Frontal cortex (tissue), 4 donors: Measurements from ENCODE around the gene NDUFS6. TPM values are rescaled to one million over a fixed set of nuclear protein-coding genes. Genes with fewer than 3 reads are reported as not detected.

Experiments
- DNase-seq, 2 donors: peaks; one replicate each; pipeline ENCODE4 v3.0.0; 2012; ENCODE audit warnings: low spot score in 2 of 2
- FAIRE-seq: peaks from 2 replicates; lab custom pipeline; 2012; peaks lifted over from hg19 to GRCh38; lab: Jason Lieb, UNC
- total RNA-seq: library from RNA; depleted of rRNA; stranded (reverse); fragments of >200 nt; gene quantifications from one replicate; pipeline ENCODE4 v1.2.3, GENCODE V29; 2014
- donor health status: control.
- donor health status: control.
- donor health status: control.

NDUFS6 gene
- total RNA-seq, 1 donor from 2014 or later, result 13.5 TPM

DNA sequence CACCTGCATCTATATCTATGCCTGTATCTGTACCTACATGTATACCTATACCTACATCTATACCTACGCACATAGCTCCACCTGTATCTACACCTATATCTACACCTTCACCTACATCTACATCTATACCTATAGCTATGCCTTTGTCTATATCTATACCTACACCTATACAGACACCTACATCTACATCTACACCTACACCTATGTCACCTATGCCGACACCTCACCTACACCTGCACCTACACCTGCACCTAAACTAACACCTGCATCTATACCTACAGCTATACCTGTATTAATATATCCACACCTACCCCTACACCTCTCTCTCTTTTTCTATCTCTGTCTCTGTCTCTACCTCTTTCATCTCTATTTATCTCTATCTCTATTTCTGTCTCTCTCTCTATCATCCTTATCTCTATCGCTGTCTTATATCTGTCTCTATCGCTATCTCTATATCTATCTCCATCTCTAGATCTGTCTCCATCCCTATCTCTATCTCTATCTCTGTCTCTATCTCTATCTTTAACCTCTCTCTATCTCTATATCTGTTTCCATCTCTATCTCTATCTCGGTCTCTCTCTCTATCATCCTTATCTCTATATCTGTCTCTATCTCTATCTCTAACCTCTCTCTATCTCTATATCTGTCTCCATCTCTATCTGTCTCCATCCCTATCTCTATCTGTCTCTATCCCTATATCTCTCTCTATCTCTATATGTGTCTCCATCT, 43.7 kb downstream of the NDUFS6 start:
- DNase-seq (no peak), FAIRE-seq (no peak)

DNA sequence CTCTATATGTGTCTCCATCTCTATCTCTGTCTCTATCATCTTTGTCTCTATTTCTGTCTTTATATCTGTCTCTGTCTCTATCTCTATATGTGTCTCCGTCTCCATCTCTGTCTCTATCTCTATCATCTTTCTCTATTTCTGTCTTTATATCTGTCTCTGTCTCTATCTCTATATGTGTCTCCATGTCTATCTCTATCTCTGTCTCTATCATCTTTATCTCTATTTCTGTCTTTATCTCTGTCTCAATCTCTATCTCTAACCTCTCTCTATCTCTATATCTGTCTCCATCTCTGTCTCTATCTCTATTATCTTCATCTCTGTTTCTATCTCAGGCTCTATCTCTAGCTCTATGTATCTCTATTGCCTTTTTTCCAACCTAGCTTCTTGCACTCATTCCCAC, 44.5 kb downstream of the NDUFS6 start:
- FAIRE-seq (no peak), DNase-seq (no peak)

DNA sequence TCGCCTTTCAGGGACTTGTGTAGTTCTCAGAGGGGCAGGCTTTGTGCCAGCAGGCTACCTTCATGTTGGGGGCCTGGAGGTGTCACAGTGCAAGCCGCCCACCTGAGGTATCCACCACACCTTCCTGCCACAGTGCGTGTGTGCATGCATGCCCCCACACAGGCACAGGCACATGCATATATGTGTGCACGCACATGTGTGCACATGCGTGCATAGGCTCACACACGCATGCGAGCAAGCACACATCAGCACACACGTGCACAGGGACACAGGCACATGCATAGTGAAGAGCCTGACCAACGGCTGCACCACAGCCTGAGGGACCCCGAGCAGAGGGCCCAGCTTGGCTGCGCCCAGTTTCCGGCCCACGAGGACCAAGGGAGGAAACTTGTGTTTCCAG, 45.4 kb downstream of the NDUFS6 start:
- no peak for FAIRE-seq
- no peak for DNase-seq

DNA sequence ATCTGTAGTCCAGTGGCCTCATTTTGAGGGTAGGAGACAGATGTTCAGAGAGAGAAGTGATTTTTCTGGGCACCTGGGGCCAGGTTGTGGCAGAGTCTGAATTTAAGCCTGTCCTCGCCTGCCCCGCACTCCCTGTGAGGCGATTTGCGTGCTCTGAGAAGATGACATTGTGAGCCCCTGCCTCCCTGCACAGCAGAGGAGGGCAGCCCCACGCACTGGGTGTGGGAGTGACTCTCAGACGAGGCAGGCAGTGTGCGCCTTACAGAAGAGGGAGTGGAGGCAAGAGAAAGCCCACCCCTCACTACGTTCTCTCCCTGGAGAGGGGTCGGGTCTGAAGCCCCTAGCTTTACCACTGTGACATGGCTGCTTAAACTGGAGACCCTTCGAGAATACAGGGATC, 45.8 kb downstream of the NDUFS6 start:
- DNase-seq (no peak), FAIRE-seq (no peak)

DNA sequence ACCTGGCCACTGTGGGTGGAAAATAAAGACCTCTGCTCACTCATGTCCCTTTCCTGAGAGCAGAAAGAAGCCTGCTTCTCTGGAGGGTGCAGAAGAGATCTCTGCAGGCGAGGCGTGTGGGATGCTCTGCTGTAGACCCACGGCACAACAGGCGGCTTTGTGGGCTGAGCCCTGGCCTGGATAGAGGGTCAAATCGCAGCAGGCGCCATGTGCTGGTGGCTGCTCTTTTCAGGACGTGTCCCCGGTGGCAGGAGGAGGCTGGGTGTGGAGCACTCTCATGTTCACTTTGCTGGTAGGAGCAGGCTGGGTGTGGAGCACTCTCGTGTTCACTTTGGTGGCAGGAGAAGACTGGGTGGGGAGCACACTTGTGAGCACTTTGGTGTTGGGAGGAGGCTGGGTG, 46.4 kb downstream of the NDUFS6 start:
- DNase-seq (no peak), FAIRE-seq (no peak)

DNA sequence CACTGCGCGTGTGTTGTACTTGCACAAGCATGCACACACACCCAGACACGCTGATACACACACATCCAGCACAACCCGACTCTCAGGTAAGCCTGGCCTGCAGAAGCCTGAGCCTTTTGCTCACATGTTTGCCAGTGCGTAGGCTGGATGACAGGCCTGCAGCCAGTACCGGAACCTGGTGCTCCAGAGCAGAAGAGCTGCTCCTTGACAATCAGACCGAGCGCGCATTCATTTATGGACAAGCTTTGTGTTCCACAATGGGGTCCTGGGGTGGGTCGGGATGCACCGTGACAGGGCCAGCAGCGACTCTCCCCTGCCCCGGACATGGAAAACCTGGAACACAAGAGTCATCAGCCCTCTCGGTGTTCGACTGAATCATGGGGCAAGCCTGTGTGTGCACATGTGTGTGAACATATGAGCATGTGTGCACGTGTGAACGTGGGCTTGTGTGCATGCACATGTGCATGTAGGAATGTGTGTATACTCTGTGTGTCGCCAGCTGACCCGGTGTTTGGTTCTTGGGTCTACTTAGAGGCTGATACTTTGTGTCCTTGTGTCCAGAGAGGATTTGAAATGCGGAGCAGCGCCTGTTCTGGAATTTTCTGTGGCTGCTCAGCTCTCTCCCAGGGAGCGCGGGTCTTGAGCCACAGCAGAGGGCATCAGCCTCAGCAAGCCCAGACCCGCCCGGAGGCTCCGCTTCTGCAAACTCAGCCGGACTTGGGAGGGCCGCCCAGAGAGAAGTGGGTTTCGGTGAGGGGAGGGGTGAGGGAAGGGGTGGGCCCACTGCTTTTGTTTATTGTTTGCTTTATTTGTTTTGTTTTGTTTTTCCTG, 49.3 kb downstream of the NDUFS6 start:
- FAIRE-seq, result no peak
- no peak for DNase-seq

DNA sequence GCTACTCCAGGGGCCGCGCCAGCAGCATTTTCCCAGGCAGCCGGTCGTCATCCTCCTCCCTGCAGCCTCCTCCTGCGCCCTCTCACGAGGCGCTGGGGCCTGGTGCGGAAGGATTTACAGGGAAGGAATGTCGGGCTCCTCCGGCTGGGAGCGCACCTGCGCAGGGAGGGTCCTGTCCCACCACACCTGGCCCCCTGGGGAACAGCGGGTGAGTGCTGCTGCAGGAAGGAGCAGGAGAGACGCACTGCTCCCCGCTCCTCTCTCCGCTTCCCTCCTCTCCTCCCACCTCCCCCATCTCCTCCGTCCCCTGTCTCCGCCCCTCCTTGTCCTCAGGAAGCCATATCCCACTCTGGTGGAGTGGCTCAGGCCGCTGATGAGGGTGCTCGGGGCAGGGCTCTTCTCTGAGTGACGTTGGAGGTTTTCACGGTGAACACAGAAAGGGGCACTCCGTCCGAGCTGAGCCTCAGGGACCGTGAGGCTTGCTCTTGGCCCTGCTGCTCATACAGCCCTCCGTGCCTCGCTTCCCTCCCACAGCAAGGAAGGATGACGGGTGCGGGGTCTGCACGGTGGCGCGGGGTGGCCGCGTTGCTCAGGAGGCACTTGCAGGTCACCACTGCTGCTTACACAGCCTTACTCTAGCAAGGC, 50.2 kb downstream of the NDUFS6 start:
- FAIRE-seq, result no peak
- no peak for DNase-seq

DNA sequence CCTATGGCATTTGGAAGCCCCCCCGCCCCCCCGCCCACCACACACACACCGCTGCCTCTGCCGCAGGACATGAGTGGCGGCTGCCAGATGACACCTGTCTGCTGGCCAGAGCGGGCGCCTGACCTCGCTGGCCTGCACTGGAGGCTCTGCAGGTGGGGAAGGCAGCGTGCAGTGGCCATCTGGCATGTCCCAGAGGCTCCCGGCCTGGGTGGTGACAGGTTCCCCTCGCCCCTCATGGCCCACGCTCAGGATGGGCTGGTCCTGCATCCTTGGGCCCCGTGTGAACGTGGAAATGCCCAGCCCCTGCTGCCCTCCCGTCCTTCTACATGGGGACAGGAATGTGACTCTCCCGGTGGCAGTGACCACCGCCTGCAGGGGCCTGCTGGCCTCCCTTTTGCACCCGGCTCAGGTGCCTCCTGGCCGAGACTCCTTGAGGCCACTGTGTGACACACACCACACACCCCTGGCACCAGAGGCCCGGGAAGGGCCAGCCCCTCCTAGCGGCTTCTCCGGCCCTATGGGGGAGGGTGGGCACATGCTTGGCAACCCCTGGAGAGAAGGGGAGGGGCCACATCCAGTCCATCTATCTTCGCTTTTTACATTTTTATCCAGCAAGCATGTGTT, 51.2 kb downstream of the NDUFS6 start:
- DNase-seq, result no peak
- FAIRE-seq, result no peak

DNA sequence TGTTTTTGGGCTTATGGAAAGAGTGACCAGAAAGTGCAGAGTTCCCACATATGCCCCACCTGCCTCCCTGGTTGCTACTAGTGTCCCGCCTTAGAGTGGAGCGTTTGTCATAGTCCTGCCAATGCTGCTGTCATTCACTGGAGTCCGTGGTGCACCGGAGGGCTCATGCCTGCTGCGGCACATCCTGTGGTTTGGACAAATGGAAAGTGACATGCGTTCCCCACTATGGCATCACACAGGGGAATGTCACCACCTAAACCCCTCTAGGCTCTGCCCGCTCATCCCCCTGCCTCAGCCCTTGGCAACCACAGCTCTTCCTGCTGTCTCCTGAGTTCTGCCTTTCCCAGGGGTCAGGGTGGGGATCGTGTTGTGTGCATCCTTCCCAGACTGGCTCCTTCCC, 52.3 kb downstream of the NDUFS6 start:
- no peak for FAIRE-seq
- no peak for DNase-seq

DNA sequence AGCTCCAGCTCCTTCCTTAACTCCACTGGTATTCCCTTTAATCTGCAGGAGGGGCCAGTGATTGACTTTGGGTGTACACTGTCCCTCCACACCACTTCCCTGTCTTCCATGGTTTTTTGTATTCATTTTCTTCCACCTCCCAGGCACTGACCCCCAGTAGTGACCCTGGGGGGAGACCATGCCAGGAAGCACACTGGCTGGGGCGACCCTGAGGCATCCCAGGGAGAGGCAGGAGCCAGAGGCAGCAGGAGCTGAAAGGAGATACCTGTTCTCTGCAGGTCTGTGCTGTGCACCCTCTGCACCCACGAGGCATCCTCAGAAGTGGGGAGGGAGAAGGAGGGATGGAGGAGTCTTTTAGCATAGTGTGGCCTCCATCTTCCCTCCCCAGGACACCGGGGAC, 53.9 kb downstream of the NDUFS6 start:
- FAIRE-seq (no peak), DNase-seq (no peak)

DNA sequence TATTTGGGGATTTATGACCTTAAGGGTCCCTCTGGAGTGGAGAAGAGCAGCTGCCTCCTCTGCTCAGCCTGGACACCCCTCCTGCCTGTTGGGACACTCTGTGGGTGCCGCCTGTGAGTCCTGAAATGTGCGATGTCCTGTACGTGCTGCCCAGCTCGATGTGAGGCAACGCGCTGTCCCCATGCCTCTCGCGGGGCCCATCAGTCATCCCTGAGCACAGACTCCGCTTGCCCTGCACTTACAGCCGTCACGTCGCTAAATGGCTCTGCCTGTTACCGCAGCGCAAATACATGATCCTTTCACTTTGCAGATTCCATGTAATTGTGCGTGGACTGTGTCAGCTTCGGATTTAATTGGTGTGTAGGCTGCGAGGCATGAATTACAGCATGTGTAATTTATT, 54.4 kb downstream of the NDUFS6 start:
- FAIRE-seq, result no peak
- no peak for DNase-seq

DNA sequence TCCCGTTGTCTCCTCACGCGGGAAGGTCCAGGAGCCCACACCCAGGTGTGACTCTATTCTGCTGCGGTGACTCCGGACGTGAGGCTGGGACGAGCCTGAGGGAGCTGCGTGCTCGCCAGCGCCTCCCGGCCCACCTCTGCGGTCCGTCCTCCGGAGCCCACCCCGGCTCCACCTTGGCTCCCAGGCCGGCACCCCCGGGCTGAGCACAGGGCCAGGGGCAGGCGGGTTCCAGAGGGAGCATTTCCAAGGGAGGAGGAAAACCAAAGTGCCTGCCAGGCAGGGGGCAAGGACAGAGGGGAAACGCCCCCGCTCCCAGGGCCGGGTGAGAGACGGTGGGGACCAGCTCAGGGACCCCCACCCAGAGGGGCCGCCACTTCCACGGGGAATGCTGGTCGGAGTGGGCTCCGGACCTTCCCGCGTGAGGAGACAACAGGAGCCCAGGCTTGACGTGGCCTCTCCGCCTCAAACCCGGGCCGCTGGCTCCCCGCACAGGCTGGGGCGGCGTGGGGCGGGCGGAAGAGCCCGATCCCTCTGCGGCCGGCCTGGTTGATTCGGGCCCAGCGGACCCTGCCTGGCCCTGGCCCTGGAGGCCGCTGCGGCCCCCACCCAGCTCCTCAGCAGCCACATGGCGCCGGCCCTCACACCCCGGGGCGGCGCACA, 55.5 kb downstream of the NDUFS6 start:
- DNase-seq (no peak), FAIRE-seq (no peak)

DNA sequence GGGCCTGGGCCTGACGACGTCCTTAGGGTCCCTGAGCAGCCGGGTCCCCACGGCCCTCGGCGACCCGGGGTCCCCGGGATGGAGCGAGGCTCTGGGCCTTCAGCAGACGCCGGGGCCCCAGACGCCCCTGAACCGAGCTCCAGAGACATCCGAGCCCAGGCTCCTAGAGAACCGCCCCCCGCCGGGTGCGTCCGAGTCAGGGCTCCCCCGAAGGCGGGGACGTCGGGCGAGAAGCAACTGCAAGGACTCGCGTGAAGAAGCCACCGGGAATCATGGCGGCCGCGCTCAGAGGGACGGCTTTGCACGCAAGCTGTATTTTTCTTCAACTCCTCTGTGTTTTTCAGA, 56.0 kb downstream of the NDUFS6 start:
- no peak for FAIRE-seq
- no peak for DNase-seq

DNA sequence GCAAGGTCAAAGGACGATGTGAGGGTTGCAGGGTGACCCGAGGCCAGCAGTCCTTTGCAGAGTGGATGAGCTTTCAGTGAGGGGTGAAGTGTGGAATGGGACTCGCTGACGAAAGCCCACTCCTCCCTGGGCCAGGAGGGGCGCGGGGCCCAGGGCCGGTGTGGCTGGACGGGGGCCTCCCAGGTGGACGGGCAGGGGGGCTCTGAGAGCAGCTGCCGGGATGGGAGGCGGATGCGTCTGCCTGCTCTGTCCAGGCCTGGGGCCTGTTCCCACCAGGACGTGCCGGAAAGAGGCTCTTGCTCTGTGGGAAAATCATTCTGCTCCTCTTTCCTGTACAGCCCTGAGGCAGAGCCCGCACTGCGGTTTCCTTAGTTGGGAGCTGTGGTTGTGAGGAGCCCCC, 57.2 kb downstream of the NDUFS6 start:
- FAIRE-seq (no peak), DNase-seq (no peak)

DNA sequence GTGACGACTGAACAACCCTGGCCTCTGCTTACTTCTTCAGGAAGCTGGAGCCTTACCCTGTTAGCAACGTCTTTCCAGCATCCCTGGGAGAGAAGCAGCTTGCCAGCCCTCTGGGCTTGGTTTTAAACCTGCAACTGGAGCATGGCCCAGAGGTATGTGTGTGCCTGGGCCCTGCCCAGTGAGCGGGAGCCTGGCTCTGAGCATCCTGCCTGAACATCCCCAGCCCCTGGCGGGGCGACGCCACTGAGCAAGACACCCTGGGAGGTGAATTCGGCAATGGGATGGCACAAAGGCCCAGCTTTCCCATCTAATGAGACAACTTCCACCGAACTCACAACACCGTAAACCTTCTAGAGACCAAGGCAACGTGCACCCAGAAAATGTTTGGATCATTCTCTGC, 57.9 kb downstream of the NDUFS6 start:
- FAIRE-seq, result no peak
- DNase-seq, result no peak

DNA sequence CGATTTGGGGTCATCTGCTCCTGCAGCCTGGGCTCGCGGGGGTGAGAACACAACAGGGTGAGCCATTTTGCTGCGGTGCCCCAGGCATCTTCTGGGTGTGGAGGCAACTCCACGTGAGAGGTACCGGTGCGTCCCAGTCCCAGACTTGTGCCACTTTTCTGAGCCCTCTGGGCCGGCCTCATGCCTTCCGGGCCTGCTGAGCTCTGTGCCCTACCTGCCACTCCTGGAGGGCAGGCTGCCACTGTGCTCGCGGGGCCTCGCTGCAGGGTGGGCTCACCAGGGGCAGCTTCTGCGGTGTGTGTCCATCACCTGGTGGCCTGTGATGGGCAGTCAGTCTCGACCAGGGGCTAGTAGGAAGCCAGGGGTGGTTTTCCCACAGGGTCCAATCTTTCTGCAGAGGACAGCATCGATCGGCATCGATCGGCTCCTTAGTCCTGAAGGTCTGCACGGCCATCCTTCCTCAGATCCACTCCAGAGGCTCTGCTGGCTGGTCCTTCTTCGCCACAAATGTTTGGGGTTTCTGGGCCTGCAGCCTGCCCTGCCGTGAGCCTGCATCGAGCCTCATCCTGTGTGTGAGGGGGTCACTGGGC, 58.9 kb downstream of the NDUFS6 start:
- DNase-seq, result no peak
- no peak for FAIRE-seq

DNA sequence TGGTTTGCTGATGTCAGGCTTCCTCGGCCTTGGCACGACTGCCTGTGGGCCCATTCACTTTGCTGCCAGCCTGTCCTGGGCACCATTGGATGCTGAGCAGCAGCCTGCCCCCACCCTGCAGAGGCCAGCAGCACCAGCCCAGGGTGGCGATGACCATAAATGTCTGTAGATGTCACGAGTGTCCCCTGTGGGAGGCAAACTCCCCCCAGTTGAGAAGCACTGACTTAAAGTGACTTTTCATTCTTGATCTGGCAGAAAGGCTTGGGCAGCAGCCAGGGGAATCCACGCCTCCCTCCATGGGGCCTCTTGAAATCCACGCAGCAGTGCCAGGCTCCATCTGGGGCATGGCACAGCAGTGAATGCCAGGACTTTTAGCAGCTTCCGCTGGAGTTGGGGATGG, 59.7 kb downstream of the NDUFS6 start:
- DNase-seq (no peak), FAIRE-seq (no peak)

DNA sequence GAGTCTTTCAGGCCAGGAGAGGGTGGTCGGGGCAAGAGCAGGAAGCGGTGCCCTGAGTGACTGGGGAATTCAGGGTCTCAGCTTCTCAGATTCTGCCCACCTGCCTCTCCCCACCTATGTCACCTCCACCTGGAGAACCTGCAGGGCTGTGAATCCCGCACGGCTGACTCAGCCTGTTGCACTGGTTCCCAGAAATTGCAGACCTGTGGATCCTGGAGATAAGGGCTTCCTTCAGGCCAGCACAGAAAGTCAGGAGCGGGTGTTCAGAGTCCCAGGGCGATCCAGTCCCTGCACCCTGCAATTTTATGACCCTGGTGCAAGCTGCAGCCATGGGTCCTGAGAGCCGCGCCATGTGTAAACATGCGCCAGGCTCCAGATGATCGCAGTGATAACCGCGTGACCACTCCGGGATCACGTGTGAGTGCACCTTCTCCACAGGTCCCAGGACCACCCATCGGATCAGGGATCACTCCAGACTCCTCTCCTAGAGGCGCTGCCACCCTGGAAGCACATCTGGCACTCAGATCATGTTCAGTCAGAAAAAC, 63.8 kb downstream of the NDUFS6 start:
- no peak for FAIRE-seq

DNA sequence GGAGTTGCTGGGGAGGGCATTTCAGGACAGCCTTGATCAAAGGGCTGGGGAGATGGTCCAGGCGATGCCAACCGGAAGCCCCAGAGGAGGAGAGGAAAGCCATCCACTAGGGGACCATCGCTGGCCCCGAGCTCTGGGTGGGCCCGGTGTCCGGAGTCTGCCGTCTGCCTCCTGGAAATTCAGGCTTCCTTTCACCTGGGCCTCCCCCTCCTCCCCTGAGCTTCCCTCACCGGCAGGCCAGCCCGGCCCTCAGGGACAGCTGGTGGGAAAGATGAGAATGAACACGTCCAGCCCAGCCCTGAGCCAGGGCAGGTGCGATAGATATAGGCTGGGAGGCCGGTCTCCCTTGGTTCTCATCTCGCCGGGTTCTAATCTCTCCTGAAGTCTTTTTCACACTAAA, 64.3 kb downstream of the NDUFS6 start:
- no peak for DNase-seq
- FAIRE-seq, result no peak

More for the DNA sequence above, 63.8 kb downstream of the NDUFS6 start:
- DNase-seq, result no peak
